ENCODE results near the gene ABHD16A.

The ABHD16A gene

GRCh38 chr6:31702819-31703716 lies at the start of gene ABHD16A:
TSS of gene ABHD16A (minus strand) at chr6:31703324. CDS start at chr6:31703281, 43 bp downstream.
- peak; percentile 99 for DNase-seq

- DNase-seq = no peak
Observed at GRCh38 chr6:31752739-31753319, 49.7 kb upstream of the ABHD16A start.

- DNase-seq = no peak
Observed at GRCh38 chr6:31750411-31751022, 47.4 kb upstream of the ABHD16A start.

- DNase-seq = peak; percentile 76
Observed at GRCh38 chr6:31749301-31750036, 46.3 kb upstream of the ABHD16A start.

- no peak for DNase-seq
Observed at GRCh38 chr6:31744422-31744821, 41.3 kb upstream of the ABHD16A start.

- DNase-seq = no peak
Observed at GRCh38 chr6:31742894-31743293, 39.8 kb upstream of the ABHD16A start.

- DNase-seq = no peak
Observed at GRCh38 chr6:31741815-31742214, 38.7 kb upstream of the ABHD16A start.

GRCh38 chr6:31740397-31741223 lies 37.5 kb upstream of the ABHD16A start:
- DNase-seq = no peak

GRCh38 chr6:31739639-31740396 lies 36.7 kb upstream of the ABHD16A start, which contains the start of gene MSH5:
TSS of gene MSH5 (plus strand) at chr6:31740005. CDS start at chr6:31740467, 462 bp downstream.
- peak; percentile 100 for DNase-seq

GRCh38 chr6:31737991-31738979 lies 35.2 kb upstream of the ABHD16A start:
- peak; percentile 90 for DNase-seq

GRCh38 chr6:31737315-31737990 lies 34.3 kb upstream of the ABHD16A start:
- DNase-seq = peak; percentile 87

GRCh38 chr6:31736768-31737314 lies 33.7 kb upstream of the ABHD16A start:
- peak; percentile 39 for DNase-seq

- peak; percentile 91 for DNase-seq
Observed at GRCh38 chr6:31736021-31736767, 33.1 kb upstream of the ABHD16A start, which contains the start of gene CLIC1. TSS of gene CLIC1 (minus strand) at chr6:31736530. CDS start at chr6:31736300, 230 bp downstream.

- peak; percentile 71 for DNase-seq
Observed at GRCh38 chr6:31734821-31735406, 31.8 kb upstream of the ABHD16A start.

GRCh38 chr6:31734247-31734820 lies 31.2 kb upstream of the ABHD16A start:
- DNase-seq = no peak

GRCh38 chr6:31733734-31734133 lies 30.6 kb upstream of the ABHD16A start:
- no peak for DNase-seq

GRCh38 chr6:31732029-31732428 lies 28.9 kb upstream of the ABHD16A start:
- no peak for DNase-seq

Data from NCI-H69 (cell line).